ENCODE measurements around the gene G2E3.
A peak's percentile ranks its signal among the peaks of the same experiment; 100 is the strongest.
"Not testable (repeated sequence)": the region's sequence is repeated elsewhere in the genome, so short reads cannot be mapped to it uniquely, and the experiment has no call there.

Gene G2E3, protein sequence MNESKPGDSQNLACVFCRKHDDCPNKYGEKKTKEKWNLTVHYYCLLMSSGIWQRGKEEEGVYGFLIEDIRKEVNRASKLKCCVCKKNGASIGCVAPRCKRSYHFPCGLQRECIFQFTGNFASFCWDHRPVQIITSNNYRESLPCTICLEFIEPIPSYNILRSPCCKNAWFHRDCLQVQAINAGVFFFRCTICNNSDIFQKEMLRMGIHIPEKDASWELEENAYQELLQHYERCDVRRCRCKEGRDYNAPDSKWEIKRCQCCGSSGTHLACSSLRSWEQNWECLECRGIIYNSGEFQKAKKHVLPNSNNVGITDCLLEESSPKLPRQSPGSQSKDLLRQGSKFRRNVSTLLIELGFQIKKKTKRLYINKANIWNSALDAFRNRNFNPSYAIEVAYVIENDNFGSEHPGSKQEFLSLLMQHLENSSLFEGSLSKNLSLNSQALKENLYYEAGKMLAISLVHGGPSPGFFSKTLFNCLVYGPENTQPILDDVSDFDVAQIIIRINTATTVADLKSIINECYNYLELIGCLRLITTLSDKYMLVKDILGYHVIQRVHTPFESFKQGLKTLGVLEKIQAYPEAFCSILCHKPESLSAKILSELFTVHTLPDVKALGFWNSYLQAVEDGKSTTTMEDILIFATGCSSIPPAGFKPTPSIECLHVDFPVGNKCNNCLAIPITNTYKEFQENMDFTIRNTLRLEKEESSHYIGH

DNA sequence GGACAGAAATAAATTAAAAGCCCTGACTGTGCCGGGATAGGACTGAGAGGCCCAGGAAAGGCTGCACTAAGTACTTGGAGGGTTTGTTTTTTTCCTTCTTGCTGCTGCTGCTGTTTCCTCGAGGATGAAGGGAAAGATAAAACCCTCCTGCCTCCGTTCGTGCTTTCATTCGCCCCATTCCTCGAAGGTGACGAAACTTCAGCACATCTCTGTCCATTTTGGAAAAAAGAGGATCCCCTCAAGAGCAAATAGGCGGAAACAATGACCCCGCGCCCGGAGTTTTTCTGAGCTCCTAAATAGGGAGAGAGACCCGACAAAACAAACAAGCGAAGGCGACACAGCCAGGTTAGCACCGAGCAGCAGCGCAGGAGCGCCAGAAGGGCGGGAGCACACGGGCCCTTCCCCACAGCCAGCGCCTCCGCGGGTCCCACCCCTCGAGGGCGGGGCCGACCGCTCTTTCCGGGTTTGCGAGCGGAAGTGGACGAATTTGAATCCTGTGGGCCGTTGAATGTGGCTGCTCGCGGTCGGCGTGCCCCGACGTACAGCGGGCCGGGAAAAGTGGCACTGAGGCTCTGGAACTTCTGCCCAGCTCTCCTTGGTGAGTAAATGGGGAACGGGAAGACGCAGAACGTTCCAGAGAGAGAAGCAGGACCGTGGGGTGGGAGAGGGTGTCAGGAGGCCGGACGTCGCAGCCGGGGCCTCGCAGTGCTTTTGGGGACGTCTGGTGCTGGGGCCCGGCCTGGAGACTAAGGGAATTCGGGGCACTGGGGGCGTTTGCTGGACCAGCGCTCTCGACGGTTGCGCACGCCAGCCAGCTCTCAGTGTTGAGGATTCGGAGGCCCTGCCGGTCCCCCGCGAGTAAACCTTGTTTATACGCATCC lies at the start of gene G2E3:
G2E3 (plus strand) TSS at position 484 of the 881 bp plus-strand sequence. CDS start 21,922 bp downstream, outside the sequence.
- peak; percentile 95 for DNase-seq

DNA sequence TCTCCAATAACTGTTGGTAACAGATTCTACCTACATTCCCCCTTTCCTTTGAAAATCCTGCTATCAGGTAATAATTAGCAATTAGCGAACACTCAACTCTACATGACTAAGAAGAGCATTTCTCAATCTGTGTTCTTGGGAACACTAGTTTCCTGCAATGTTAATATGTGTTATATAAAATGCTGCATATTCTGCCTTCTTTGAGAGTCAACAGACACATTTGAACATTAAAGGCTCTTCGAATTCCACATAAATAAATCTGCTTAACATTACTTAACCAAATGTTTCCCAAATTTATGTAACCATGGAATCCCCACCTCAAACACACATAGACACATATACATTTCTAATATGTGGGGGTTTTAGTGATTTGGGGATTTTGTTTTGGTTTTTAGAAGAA lies 41.2 kb upstream of the G2E3 start:
- DNase-seq: no peak

- no peak for DNase-seq
These were observed 39.9 kb upstream of the G2E3 start for GRCh38 chr14:30518867-30519560.

DNA sequence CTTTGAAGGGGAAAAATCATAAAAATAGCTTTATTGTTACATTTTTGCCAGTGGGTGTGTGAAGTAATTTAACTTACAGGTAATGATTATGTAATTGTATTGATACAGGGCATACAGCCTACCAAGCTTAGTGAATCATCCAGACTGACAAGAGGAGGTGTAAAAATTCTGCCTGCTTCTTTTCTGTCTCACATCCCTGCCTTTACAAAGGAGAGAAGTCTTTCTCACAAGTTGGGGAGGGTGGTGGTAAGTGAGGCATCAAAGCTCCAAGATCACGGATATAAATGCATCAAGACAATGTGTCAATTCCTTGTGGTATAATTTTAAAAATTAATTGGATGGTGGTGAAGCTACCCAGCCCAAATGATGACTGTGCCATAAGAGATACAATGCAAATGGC lies 39.0 kb upstream of the G2E3 start:
- no peak for DNase-seq

- DNase-seq: no peak
These were observed 38.4 kb upstream of the G2E3 start for GRCh38 chr14:30520536-30520935.

DNA sequence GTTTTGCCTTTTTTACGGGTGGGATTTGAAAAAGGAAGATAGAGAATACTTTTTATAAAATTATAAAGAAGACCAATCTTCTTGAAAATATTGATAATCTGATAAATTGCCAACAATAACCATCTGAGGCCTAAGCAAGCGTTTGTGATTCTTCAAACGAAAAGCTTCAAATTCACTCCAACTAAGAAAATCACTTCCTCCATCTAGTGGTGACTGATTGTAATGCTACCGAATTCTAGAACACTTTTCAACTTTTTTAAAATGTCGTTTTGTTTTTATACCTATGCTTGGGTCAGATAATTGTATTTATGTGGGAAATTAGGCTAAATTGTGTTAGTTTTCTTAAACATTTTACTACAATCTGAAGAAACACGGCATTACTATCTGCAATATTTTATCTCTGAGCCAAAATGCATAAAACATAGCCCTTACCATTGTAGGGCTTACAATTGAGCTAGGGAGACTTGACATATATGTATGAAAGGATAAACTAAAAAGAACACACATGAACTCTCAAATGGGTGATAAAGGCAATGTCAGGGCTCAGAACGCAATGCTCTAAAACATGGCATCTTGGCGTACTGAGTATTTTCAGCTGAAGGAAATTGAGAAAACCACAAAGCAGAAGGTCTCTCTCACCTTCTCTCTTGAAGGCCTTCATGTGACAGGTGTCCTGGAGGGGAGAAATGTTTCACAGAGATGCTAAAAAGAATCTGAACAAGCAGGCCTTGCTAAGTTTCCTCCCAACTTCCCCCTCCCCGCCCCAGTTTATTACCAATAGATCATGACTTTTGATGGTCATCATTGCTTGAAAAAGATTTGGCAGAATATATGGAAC lies 36.8 kb upstream of the G2E3 start:
- peak; percentile 24 for DNase-seq

DNA sequence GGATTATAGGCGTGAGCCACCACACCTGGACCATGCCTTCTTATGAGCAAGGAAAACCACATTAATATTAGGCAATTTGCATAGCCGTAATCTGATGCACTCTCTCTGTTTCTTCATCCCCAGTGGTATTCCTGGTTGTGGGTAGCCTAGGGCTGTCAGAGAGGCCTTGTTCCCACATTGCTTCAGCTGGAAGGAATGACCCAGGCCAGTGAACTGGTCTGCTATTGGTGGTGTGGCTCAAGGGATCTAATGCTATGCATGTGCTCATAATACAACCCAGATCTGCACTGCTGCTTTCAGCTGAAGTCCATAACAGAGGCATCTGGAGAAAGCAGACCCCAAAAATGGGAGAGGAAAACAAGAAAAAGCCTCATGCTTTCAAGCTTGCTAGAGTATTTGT lies 33.1 kb upstream of the G2E3 start:
- no peak for DNase-seq

GRCh38 chr14:30527196-30527595 lies 31.8 kb upstream of the G2E3 start:
- no peak for DNase-seq

GRCh38 chr14:30528119-30528518 lies 30.8 kb upstream of the G2E3 start:
- no peak for DNase-seq

DNA sequence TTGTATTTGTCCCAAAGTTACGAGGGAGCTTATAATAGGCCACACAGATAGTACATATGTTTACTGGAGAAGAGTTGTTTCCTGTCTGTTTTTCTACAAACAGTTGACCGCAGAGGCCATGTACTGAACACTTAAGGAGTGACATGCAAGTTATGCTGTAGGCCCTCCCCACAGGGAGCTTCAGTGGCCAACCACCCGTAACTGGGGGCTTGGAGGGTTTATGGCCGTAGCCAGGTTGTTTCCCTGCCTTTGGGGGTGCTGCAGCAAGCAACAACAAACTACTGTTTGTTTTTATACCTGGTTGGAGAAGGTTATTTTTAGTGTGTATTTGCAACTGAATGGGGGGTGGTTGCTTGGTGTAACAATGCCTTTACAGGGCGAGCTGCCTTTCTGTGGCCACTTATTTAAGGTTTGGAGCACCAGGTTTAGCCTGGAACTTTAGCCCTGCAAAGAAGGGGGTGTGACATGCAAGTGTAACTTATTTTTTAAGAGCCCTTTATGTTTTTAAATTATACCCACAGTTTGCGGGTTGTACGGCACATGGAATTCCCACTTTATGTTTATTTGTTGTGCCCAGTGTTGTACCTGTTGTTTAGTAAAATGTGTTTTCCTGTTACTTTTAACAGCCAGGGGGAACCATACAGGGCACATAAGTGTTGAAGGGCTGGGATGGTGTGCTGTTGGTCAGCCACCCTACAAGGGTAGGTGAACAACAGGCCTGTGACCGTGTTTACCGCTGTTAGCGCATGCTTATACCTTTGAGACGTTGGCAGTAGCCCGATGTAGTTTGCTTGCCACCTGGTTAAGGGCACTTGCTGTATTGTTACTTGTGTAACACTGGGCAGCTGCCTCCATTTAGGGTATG lies 29.9 kb upstream of the G2E3 start:
- no peak for DNase-seq

DNA sequence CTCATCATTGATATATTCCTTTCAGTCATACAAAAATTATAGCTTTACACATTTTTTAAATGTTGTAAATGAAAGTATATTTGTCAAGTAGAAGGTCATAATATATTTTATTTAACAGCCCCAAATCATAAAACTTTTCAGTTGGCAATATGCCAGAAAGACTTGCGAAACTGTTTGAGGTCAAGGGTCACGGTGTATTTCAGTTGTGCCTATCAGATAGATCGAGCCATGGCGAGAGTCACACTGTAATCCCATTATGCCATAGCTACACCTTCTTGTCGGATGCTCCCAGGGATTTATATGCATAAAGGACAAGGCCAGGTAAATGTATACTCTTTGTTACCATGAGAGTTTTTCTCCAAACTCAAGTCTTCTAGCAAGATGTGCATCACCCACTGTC lies 26.7 kb upstream of the G2E3 start:
- no peak for DNase-seq

GRCh38 chr14:30533126-30533525 lies 25.8 kb upstream of the G2E3 start:
- DNase-seq: no peak

DNA sequence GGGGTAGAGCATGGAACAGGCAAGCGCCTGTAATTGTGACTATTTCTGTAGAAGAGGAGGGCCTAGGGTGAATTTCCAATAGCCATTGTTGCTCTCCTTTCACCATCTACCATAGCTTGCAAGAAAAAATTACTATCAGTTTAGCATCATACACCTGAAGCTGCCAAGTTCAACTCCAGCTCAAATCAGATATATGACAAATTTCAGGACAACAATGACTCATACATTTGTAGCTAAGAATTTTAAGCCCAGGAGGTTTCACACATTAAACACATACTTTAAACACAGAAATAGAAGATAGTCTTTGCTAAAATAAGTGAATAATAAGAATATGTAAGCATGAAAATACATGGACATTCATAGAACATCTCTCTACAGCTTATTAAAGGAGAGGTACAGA lies 17.6 kb upstream of the G2E3 start:
- no peak for DNase-seq

DNA sequence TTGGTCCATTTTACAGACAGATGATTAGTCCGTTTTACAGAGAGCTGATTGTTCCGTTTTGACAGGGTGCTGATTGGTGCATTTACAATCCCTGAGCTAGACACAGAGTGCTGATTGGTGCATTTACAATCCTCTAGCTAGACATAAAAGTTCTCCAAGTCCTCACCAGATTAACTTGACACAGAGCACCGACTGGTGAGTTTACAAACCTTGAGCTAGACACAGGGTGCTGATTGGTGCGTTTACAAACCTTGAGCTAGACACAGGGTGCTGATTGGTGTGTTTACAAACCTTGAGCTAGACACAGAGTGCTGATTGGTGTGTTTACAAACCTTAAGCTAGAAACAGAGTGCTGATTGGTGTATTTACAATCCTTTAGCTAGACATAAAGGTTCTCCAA lies 12.2 kb upstream of the G2E3 start:
- not testable (repeated sequence) for DNase-seq

GRCh38 chr14:30547388-30548048 lies 11.4 kb upstream of the G2E3 start:
- no peak for DNase-seq

- DNase-seq: no peak
These were observed 8.6 kb upstream of the G2E3 start for GRCh38 chr14:30550335-30550734.

DNA sequence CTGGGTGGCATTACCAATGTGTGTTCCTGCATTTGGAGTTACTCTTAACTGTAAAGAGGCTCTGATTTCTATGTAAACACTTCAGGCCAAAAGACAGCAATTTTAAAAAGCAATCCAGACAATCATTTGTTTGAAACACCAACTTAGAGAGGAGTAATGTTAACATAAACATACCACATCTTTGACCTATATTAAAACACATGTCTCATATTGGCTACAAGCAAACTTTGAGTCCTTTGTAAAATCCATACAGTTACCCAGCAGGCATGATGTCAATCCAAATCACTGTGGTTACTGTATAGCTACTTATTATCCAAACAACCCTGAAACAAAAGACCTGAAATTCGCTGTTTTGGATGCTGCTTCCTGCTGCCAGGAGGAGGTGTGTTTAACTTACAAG lies 7.5 kb upstream of the G2E3 start:
- no peak for DNase-seq

DNA sequence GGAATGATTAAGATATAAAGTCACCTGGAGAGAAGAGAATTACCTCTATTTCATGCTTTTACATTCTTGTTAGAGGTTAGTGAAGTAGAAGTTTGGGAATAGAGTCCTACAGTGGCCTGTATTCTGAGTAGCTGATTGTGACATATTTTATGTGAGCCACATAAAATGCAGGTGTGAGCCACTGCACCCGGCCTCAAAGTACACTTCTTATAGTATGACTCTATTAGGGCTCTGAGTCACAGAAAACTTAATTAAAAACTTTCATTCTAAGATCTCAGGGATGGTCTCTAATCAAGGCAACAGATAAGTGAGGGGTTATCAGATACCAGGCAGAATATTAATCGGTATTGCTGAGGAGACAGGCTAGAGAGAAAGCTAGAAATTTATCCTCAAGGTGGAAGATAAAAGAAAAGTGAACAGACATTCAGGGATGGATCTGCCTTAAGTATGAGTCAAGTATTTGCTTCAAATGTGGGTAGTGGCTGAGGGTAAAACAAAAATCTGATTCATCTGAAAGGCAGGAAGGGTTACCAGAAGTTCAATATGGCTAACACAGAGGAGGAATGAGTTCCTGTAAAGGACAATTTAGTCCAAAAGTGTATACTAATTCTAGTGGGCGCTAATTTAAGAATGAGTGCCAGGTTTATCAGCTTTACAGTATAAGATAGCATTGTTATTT lies 5.5 kb upstream of the G2E3 start:
- no peak for DNase-seq

- DNase-seq: no peak
These were observed 640 bp upstream of the G2E3 start for GRCh38 chr14:30558362-30558674.

DNA sequence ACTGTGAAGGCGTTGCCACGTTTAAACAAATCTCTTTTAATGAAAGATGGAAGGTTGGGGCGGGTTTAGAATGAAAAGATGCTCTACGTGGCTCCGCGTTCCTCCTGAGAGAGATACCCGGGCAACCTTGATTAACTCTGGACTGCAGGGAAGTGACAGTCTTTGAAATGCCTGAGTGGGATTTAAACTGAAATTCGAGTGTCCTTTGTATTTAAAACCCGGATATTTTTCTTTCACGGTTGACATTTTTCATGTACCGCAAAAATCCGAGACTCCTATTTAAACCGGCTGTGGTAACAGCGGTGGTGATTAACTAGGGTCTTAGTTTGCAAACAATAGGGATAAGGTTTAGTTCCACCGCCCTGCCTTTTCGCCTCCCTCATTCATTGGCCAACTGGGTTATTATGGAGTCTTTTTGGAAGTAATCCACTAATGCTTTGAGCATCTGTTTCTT lies 707 bp downstream of the G2E3 start:
- peak; percentile 24 for DNase-seq
